HG03196 (cell line): ENCODE measurements around the gene ZCCHC3.
"Not testable (repeated sequence)": the region's sequence is repeated elsewhere in the genome, so short reads cannot be mapped to it uniquely, and the experiment has no call there.

Source experiments
- ATAC-seq: cut with Tn5 transposase; IDR thresholded peaks from one replicate; pipeline ENCODE4 v1.9.1; 2021; ENCODE audit not compliant: unreplicated experiment

The ZCCHC3 gene, protein sequence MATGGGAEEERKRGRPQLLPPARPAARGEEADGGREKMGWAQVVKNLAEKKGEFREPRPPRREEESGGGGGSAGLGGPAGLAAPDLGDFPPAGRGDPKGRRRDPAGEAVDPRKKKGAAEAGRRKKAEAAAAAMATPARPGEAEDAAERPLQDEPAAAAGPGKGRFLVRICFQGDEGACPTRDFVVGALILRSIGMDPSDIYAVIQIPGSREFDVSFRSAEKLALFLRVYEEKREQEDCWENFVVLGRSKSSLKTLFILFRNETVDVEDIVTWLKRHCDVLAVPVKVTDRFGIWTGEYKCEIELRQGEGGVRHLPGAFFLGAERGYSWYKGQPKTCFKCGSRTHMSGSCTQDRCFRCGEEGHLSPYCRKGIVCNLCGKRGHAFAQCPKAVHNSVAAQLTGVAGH

DNA sequence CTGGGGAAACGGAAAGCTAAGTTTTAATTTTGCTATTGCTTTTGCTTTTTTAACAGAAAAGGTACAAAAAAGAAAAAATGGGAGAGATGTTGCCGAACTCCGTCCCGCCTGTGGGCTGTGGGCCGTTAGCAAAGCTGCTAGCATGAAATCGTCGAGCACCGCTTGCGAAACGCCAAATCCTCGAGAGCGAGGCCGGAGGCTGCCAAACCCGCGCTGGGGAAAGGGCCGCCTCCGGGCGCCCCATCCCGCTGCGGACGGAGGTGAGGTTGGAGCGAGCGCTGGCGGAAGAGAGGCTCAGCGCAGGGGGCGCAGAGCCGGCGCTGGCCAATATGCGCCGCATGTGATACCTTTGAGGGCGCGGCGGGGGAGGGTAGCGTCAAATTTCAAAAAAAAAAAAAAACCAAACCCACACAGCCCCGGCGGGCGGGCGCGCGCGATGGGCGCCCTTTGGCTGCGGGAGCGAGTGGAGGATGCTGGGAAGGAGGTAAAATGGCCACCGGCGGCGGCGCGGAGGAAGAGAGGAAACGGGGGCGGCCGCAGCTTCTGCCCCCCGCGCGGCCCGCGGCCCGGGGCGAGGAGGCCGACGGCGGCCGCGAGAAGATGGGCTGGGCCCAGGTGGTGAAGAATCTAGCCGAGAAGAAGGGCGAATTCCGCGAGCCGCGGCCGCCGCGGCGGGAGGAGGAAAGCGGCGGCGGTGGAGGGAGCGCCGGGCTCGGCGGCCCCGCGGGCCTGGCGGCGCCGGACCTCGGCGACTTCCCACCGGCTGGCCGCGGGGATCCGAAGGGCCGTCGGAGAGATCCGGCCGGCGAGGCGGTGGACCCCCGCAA is at the start of gene ZCCHC3:
TSS of gene ZCCHC3 (plus strand) at position 473 of the 827 bp plus-strand sequence. CDS start at position 490, 17 bp downstream.
- peak; percentile 77 for ATAC-seq

DNA sequence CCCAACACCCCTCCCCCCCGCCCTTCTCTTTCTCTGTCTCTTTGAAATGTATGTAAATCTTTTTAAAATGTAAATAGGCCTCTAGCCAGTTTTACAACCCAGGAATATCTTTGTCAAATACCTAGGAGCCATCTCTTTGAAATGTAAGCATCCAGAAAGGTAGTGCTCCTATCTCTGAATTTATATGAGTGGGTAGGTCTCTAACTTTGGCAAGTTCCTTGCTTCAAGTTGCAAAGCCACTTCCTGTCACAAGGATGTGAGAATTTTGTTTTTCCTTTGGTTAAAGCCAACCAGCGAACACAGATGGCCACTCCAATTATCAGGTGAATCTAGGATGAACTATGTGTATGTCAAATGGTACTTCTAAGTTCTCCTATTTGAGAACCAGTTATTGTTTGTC is 46.0 kb upstream of the ZCCHC3 start:
- ATAC-seq, result no peak

DNA sequence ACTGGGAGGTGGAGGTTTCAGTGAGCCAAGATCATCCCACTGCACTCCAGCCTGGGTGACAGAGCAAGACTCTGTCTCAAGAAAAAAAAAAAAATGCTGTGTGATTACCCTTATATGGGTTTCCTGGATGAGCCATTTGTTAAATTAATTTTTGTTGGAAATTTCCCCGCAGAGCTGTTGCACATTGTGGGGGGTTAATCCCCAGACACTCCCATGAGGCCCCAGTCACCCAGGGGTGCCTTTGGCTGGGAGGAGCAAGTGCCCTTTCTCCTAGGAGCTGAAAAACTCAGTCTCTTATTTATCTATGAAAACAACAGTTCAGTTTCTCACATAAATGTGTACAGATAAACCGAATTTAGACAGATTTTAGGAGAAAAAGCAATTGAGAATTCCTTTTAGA is 44.6 kb upstream of the ZCCHC3 start:
- ATAC-seq, result no peak

DNA sequence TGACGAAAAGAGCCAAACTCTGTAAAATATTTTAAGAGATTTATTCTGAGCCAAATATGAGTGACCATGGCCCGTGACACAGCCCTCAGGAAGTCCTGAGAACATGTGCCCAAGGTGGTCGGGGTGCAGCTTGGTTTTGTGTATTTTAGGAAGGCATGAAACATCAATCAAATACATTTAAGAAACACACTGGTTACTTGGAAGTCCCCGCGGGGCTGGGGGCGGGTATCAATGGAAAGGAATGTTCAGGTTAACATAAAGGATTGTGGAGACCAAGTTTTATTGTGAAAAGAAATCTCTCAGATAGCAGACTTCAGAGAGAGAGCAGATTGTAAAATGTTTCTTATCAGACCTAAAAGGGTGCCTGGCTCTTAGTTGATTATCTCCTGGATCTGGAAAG is 43.9 kb upstream of the ZCCHC3 start:
- not testable (repeated sequence) for ATAC-seq

DNA sequence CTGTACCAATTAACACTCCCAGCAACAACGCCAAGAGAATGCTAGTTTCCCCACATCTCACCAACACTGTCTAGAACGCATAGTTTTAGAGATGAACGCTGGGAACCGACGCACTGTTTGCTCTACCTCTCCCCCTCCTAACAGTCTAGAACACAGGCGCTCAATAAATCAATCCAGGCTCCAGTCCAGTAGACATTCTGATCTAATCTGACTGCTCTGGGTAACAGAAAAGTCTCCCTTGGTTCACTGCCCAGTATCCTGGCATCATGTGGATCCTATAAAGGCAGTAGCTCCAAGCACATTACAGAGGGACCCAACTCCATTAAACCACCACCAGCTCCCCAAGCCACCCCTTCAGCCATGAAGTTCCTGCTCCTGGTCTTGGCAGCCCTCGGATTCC is 40.0 kb upstream of the ZCCHC3 start, which contains the start of gene DEFB132:
TSS of gene DEFB132 (plus strand) at position 306 of the 400 bp plus-strand sequence. CDS start at position 361, 55 bp downstream.
- ATAC-seq, result no peak

DNA sequence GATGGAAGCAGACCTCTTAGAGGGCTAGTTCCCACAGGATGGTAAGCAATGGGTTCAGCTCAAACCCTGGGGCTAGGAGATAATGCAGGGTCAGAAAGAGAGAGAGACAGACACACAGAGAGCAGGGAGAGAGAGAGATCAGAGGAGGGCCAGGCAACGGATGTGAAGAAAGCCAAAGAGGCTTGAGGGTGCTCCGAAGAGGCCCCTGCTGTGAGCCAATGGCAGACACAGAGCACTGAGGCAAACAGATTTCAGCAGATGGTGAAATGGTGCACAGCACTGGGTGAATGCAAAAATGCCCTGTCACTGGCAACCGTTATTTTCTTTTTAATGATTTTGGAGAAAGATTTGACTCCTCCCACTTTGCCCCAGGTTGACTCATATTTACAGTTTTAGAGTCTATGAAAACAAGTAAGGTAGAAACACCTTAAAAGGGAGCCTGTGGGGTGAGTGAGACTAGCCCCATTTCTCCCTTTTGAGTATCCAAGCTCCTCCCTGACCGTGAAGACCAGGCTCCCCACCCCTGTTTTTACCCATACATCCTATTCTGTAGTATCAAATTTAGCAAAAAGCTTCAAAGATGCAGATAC is 39.0 kb upstream of the ZCCHC3 start:
- ATAC-seq, result no peak

DNA sequence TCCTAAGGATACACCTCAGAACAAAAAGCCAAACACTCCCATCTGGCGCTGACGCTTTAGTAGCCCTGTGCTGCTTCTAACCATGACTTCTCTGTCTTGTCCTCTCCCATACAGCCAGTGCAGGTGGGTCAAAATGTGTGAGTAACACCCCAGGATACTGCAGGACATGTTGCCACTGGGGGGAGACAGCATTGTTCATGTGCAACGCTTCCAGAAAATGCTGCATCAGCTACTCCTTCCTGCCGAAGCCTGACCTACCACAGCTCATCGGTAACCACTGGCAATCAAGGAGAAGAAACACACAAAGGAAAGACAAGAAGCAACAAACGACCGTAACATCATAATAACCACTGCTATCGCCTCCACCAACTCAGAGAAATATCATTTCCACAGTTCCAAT is 38.4 kb upstream of the ZCCHC3 start:
- no peak for ATAC-seq

DNA sequence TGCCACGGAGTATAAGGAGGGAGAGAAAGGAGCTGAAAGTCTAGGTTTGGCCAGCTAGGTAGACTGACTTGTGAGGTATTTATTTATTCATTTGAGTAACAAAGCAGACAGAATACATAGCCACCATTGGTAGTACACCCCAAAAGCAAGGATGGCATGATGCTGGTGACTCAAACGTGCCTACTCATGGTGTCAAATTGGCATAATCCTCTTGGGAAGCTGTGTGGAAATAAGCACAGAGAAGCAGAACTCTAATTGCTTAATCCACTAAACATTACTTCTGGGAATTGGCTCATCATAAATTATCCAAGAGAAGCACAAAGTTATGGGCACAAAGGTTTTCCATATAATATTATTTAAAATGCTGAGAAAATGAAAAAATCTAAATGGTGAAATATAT is 37.4 kb upstream of the ZCCHC3 start:
- ATAC-seq, result no peak

DNA sequence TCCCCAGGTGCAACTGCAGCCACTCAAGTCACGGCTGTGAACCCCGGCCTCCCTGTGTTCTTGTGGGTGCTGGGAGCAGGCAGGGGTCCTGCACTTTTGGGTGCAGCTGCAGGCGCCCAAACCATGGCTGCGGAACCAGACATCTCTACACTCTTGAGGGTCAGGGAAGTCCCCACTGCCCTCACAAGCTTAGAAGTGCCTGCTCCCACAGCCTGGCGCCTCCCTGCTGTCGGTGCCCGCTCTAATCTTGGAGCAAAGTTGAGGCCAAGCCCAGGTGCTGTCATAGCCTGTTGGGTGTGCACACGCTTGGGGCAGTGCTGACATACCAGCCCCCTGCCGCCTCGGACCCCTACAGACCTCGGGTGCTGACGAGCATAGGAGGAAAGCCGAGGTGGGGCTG is 33.7 kb upstream of the ZCCHC3 start:
- no peak for ATAC-seq

DNA sequence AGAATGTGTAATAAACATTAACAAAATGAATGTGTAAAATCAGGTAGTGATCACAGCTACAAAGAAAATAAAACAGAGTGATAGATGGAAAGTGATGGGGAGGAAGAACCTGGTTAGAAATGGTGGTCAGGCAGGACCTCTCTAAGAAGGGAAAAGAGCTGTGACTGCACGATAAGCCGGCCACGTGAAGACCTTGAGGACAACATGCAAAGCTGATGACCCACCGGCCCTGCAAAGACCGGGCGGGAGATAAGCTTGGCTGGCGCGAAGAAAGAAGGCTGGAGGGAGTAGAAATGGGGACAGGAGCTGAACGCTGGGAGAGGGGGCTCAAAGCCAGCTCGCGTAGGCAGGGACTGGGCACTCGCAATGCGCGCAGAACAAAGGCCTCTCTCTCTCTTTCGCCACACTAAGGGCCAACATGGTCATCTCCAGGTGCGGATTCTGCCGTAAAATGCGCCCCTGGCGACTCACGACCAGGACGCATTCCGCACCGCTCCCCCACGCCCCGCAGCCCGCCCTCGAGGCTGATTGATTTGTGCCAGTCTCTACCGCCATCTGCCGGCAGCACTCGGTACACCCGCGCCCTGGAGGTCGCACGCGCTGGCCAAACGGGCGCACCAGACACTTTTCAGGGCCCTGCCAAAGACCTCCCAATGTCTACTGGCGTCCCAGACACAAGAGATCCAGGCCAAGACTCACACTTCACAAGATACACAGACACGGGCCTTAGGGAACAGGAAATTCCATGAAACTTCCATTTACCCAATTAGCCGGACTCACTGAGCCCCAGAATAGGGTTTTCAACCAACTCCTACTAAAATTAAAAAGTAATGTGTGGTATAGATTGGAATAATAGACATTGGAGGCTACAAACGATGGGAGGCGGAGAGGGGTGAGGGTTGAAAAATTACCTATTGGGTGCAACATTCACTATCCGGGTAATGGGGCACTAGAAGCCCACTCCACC is 30.5 kb upstream of the ZCCHC3 start:
- peak; percentile 90 for ATAC-seq

DNA sequence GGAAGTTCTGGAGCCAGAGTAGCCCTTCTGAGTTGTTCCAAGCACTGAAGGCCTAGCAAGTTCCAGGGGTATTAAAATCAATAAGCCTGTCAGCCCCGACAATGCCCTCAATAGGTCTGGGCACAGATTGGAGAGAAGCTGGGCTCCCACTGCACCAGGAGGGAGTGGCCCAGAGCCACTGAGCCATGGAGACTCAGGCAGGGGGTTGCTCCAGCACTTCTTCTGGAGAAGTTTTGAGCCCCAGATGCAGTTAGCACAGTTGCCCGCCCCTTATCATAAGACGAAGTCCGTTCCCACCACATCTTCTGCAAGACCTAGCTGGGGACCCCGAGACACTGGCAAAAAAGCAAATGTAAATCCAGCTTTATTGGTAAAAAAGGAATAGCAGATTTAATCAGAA is 26.9 kb upstream of the ZCCHC3 start:
- ATAC-seq, result no peak

DNA sequence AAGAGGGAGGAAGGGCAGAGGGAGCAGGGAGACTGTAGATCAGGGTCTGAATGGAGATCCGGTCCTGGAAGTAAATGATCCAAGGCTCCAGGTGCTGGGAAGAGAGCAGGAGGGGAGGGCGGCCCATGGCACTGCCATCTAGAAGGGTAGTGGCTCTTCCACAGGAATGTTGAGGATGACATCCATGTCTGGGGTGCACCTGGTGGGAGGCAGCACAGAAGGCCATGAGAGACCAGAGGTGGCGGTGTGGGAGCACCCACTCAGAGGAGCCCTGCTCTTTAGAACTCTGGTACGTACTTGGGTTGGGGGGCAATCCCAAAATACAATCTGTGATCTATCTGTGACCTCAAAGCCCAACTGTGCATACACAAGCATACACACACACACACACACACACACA is 26.3 kb upstream of the ZCCHC3 start:
- no peak for ATAC-seq

DNA sequence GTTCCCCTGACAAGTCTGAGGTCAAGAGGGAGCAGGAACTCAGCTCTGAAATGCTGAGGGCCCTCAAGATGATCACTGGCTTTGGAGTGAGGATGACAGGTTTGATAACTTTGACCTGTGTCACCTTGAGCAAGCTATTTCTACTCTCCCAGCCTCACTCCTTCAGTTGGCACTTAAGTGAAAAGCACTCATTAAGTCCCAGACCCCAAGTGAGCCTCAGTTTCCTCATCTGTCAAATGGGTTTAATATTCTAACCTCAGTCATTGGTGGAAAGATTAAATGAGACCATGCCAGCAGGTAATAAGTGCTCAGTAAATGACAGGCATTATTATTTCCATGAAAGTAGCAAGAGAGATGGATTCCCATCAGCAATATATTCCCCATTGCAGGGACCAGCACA is 25.8 kb upstream of the ZCCHC3 start:
- ATAC-seq, result no peak

DNA sequence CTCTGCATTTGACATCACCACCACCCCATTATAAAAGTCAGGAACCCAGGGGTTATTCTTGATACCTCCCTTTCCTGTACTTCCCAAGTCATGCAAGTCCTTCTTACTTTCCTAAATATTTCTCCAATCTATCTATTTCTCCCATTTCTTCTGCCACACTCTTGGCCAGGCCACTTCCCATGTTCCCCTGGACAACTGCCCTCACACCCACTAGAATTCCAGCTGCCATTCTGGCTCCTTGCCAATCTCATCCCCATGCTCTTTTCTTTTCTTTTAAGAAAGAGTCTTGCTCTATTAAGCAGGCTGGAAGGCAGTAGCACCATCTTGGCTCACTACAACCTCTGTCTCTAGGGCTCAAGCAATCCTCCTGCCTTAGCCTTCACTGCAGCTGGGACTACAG is 24.7 kb upstream of the ZCCHC3 start:
- no peak for ATAC-seq

DNA sequence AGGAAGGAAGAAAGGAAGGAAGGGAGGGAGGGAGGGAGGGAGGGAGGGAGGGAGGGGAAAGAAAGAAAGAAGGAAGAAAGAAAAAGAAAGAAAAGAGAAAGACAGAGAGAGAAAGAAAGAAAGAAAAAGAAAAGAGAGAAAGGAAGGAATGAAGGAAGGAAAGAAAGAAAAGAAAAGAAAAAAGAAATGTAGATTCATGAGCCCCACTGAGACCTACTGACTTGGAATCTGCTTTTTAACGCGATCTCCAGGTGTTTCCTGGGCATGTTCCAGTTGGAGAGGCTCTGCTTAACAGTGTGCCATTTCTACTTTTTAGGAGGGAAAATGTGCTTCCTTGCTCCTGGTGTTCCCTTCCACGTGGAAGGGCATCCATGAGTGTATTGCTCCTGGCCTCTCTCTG is 23.5 kb upstream of the ZCCHC3 start:
- ATAC-seq, result no peak

DNA sequence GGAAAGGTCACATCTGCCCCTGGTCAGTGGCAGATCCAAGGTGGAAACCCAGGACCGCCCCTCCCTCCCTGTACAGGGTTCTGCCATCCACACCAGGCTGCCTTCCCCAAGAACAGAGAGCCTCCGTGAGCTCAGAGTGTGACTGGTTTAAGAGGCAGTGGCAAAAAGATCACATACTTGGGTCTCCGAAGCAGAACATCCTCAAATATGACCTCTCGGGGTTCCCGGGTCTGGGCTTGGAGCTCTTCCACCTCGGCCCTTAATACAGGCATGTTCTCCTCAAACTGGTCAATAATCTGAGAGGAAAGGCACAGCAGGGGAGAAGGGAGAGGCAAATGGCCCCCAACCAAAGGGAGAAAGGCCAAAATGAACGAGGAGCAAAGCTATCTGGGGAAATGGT is 21.6 kb upstream of the ZCCHC3 start:
- no peak for ATAC-seq

DNA sequence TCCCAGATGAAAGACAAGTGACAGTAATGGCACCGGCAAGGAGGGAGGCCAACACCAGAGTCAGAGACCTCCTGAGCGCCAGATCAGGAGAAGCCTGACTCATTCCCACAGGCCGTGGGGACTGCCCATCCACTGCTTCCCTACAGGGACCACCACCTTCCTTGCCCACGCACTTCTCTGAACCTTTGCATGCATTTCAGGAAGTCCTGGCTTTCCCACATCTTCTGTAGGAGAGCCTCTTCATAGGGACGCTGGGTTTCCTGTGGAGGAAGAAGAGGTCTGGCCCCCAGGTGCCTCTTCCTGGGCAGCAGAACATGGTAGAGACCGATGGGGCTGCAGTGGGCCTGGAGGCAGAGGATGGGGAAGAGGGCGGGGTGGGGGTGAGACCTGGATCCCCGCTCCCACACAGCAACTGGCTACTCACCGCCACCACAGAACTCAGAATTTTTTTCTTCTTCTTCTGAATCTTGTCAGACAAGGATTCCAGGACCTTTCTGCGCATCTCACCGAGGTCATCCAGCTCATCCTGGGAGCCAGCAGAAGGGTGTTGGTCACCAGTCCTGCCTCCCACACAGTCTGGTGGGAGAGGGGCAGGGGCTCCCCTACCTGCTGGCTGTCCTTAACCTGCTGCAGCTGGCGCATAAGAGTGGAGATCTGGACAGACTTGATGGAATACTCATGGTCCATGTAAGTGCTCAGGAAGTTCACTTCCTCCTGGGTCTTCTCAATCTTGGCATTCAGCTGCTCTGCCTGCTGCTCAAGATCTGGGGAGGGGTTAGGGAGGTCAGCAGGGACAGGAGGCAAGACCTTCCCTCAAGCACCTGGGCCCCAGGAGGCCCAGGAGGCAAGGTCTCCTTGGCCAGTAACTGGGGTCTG is 20.5 kb upstream of the ZCCHC3 start:
- no peak for ATAC-seq

DNA sequence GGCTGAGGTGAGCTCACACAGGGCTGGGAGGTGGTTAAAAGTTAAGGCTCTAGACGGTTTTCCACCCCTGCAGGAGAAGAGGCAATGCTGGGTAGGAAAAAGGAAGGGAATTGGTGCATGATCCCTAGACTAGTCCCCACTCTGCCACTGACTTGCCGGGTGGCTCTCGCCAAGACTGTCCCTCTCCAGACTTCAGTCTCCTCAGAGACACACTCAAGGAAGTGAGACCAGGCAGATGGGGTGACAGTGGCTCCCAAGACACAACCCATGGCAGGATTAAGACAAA is 19.9 kb upstream of the ZCCHC3 start:
- no peak for ATAC-seq

DNA sequence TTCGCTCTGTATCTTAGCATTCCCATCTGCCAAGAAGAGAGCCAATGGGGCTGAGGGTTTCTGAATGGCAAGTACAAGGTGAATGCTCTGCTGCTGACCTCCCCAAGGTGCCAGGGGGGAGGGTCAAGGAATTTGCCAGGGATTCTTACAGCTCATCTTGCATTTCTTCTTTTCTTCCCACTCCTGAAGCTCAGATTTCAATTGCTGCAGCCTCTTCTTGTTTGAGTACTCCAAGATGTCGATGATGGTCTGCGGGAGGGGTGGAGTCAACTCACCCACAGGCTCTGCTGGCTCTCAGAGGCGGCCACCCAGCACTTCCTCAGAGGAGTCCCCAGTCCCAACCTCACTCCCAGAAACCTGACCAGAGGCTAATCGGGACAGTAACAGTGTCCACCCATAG is 19.2 kb upstream of the ZCCHC3 start:
- ATAC-seq, result no peak
